ENCODE measurements around the gene JAZF1.

JAZF1 gene

GRCh38 chr7:28176645-28177044 lies 4.0 kb downstream of the JAZF1 start:
- Histone ChIP-seq H2AFZ (ENCODE audit: low read length, unreplicated experiment) (no peak overlapping the region), H3K4me1 (ENCODE audit: control insufficient read depth, insufficient read depth, low read length, unreplicated experiment) (peaks cover 16% of the 10 kb centered on the region), H3K79me2 (ENCODE audit: control insufficient read depth, insufficient read depth, low read length, unreplicated experiment) (peaks cover 60% of the 10 kb centered on the region), H3K27me3 (ENCODE audit: insufficient read depth, low read length) (no peaks in the 10 kb centered on the region), H3K36me3 (ENCODE audit: insufficient read depth, low read length) (no peaks in the 10 kb centered on the region), H3K4me3 (ENCODE audit: low read depth, low read length) (no peak overlapping the region), H3K27ac (ENCODE audit: low read depth, low read length) (no peak overlapping the region)

GRCh38 chr7:28176174-28176573 lies 4.4 kb downstream of the JAZF1 start:
- Histone ChIP-seq H3K27me3 (ENCODE audit: insufficient read depth, low read length) (no peaks in the 10 kb centered on the region), H3K4me1 (ENCODE audit: control insufficient read depth, insufficient read depth, low read length, unreplicated experiment) (peaks cover 16% of the 10 kb centered on the region), H3K36me3 (ENCODE audit: insufficient read depth, low read length) (no peaks in the 10 kb centered on the region), H3K4me3 (ENCODE audit: low read depth, low read length) (no peak overlapping the region), H3K79me2 (ENCODE audit: control insufficient read depth, insufficient read depth, low read length, unreplicated experiment) (peaks cover 65% of the 10 kb centered on the region), H2AFZ (ENCODE audit: low read length, unreplicated experiment) (no peak overlapping the region), H3K27ac (ENCODE audit: low read depth, low read length) (no peak overlapping the region)

GRCh38 chr7:28174901-28175661 lies 5.5 kb downstream of the JAZF1 start:
- H3K36me3 ChIP-seq (ENCODE audit: insufficient read depth, low read length) = no peaks in the 10 kb centered on the region
- no peak overlapping the region for H3K27ac ChIP-seq (ENCODE audit: low read depth, low read length)
- H3K4me1 ChIP-seq (ENCODE audit: control insufficient read depth, insufficient read depth, low read length, unreplicated experiment) = peaks cover 16% of the 10 kb centered on the region
- no peak overlapping the region for H3K4me3 ChIP-seq (ENCODE audit: low read depth, low read length)
- no peak overlapping the region for H2AFZ ChIP-seq (ENCODE audit: low read length, unreplicated experiment)
- H3K79me2 ChIP-seq (ENCODE audit: control insufficient read depth, insufficient read depth, low read length, unreplicated experiment) = peaks cover 71% of the 10 kb centered on the region
- H3K27me3 ChIP-seq (ENCODE audit: insufficient read depth, low read length) = no peaks in the 10 kb centered on the region

- peaks cover 16% of the 10 kb centered on the region for H3K4me1 ChIP-seq (ENCODE audit: control insufficient read depth, insufficient read depth, low read length, unreplicated experiment)
- H3K4me3 ChIP-seq (ENCODE audit: low read depth, low read length) = no peak overlapping the region
- no peak overlapping the region for H2AFZ ChIP-seq (ENCODE audit: low read length, unreplicated experiment)
- H3K27ac ChIP-seq (ENCODE audit: low read depth, low read length) = no peak overlapping the region
- H3K79me2 ChIP-seq (ENCODE audit: control insufficient read depth, insufficient read depth, low read length, unreplicated experiment) = peaks cover 74% of the 10 kb centered on the region
- no peaks in the 10 kb centered on the region for H3K27me3 ChIP-seq (ENCODE audit: insufficient read depth, low read length)
- H3K36me3 ChIP-seq (ENCODE audit: insufficient read depth, low read length) = no peaks in the 10 kb centered on the region
Measured at GRCh38 chr7:28174442-28174841, 6.2 kb downstream of the JAZF1 start.

GRCh38 chr7:28173531-28173930 lies 7.1 kb downstream of the JAZF1 start:
- Histone ChIP-seq H2AFZ (ENCODE audit: low read length, unreplicated experiment) (no peak overlapping the region), H3K79me2 (ENCODE audit: control insufficient read depth, insufficient read depth, low read length, unreplicated experiment) (peaks cover 67% of the 10 kb centered on the region), H3K27ac (ENCODE audit: low read depth, low read length) (no peak overlapping the region), H3K4me3 (ENCODE audit: low read depth, low read length) (no peak overlapping the region), H3K36me3 (ENCODE audit: insufficient read depth, low read length) (no peaks in the 10 kb centered on the region), H3K4me1 (ENCODE audit: control insufficient read depth, insufficient read depth, low read length, unreplicated experiment) (peaks cover 22% of the 10 kb centered on the region), H3K27me3 (ENCODE audit: insufficient read depth, low read length) (no peaks in the 10 kb centered on the region)

- no peak overlapping the region for H3K27ac ChIP-seq (ENCODE audit: low read depth, low read length)
Measured at GRCh38 chr7:28172958-28173357, 7.6 kb downstream of the JAZF1 start.

DNA sequence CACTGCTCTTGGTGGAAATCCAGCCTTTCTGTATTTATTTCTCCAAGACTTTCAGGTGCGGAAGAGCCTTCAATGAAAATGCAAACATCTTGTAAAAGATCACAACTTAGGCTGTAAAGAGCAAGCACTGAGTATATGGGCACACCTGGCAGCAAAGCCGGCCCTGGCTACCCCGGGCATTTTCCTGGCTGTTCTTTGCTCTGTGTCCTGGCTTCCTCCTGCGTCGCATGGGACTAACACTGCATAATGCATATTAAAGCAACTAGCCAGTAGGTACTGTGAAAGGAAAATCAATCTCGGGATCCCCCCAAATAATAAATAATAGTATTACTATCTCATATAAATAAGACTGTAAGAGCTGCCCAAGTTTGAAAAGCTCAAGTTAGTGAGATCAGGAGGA lies 9.9 kb downstream of the JAZF1 start:
- no peaks in the 10 kb centered on the region for H3K27me3 ChIP-seq (ENCODE audit: insufficient read depth, low read length)
- no peak overlapping the region for H3K27ac ChIP-seq (ENCODE audit: low read depth, low read length)
- no peaks in the 10 kb centered on the region for H3K36me3 ChIP-seq (ENCODE audit: insufficient read depth, low read length)
- H3K79me2 ChIP-seq (ENCODE audit: control insufficient read depth, insufficient read depth, low read length, unreplicated experiment) = peaks cover 52% of the 10 kb centered on the region
- no peak overlapping the region for H3K4me3 ChIP-seq (ENCODE audit: low read depth, low read length)
- no peak overlapping the region for H2AFZ ChIP-seq (ENCODE audit: low read length, unreplicated experiment)
- peaks cover 32% of the 10 kb centered on the region for H3K4me1 ChIP-seq (ENCODE audit: control insufficient read depth, insufficient read depth, low read length, unreplicated experiment)

More at GRCh38 chr7:28172958-28173357, 7.6 kb downstream of the JAZF1 start:
- Histone ChIP-seq H3K27me3 (ENCODE audit: insufficient read depth, low read length) (no peaks in the 10 kb centered on the region), H2AFZ (ENCODE audit: low read length, unreplicated experiment) (no peak overlapping the region), H3K4me3 (ENCODE audit: low read depth, low read length) (no peak overlapping the region), H3K4me1 (ENCODE audit: control insufficient read depth, insufficient read depth, low read length, unreplicated experiment) (peaks cover 23% of the 10 kb centered on the region), H3K36me3 (ENCODE audit: insufficient read depth, low read length) (no peaks in the 10 kb centered on the region), H3K79me2 (ENCODE audit: control insufficient read depth, insufficient read depth, low read length, unreplicated experiment) (peaks cover 64% of the 10 kb centered on the region)

DNA sequence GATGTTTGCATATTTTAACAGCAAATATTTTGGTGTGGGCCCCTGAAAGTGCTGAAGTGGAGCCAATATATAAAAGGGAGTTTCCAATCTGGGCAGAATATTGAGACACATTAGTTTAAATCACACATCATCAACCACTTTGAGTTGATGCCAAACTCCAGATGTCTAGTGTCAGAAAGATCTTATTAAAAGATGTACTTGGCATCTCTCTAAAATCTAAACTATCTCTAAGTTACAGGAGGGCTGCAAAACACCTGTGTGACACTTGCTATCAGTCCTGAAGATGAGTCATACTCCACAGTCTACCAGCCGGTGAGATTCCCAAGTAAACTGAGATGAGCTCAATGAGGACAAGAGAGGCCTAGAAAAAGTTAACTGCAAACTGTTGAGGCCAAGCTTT lies 11.4 kb downstream of the JAZF1 start:
- H3K4me1 ChIP-seq (ENCODE audit: control insufficient read depth, insufficient read depth, low read length, unreplicated experiment) = peaks cover 35% of the 10 kb centered on the region
- peaks cover 52% of the 10 kb centered on the region for H3K79me2 ChIP-seq (ENCODE audit: control insufficient read depth, insufficient read depth, low read length, unreplicated experiment)
- H3K36me3 ChIP-seq (ENCODE audit: insufficient read depth, low read length) = no peaks in the 10 kb centered on the region
- H3K4me3 ChIP-seq (ENCODE audit: low read depth, low read length) = no peak overlapping the region
- no peak overlapping the region for H3K27ac ChIP-seq (ENCODE audit: low read depth, low read length)
- H3K27me3 ChIP-seq (ENCODE audit: insufficient read depth, low read length) = no peaks in the 10 kb centered on the region
- no peak overlapping the region for H2AFZ ChIP-seq (ENCODE audit: low read length, unreplicated experiment)

GRCh38 chr7:28168393-28169158 lies 12.0 kb downstream of the JAZF1 start:
- Histone ChIP-seq H2AFZ (ENCODE audit: low read length, unreplicated experiment) (no peak overlapping the region), H3K27me3 (ENCODE audit: insufficient read depth, low read length) (no peaks in the 10 kb centered on the region), H3K27ac (ENCODE audit: low read depth, low read length) (peak overlapping the region; percentile 13; the same call in 1 of the 2 replicates), H3K4me1 (ENCODE audit: control insufficient read depth, insufficient read depth, low read length, unreplicated experiment) (peaks cover 35% of the 10 kb centered on the region), H3K4me3 (ENCODE audit: low read depth, low read length) (no peak overlapping the region), H3K79me2 (ENCODE audit: control insufficient read depth, insufficient read depth, low read length, unreplicated experiment) (peaks cover 55% of the 10 kb centered on the region), H3K36me3 (ENCODE audit: insufficient read depth, low read length) (no peaks in the 10 kb centered on the region)

- H3K4me1 ChIP-seq (ENCODE audit: control insufficient read depth, insufficient read depth, low read length, unreplicated experiment) = peaks cover 35% of the 10 kb centered on the region
- peak overlapping the region; percentile 86 for H3K27ac ChIP-seq (ENCODE audit: low read depth, low read length)
Measured at GRCh38 chr7:28166982-28167715, 13.4 kb downstream of the JAZF1 start.

More at GRCh38 chr7:28166982-28167715, 13.4 kb downstream of the JAZF1 start:
- no peak overlapping the region for H2AFZ ChIP-seq (ENCODE audit: low read length, unreplicated experiment)
- H3K79me2 ChIP-seq (ENCODE audit: control insufficient read depth, insufficient read depth, low read length, unreplicated experiment) = peaks cover 56% of the 10 kb centered on the region
- peak overlapping the region; percentile 56 for H3K4me3 ChIP-seq (ENCODE audit: low read depth, low read length)
- peaks cover 3% of the 10 kb centered on the region; the same call in 1 of the 2 replicates for H3K36me3 ChIP-seq (ENCODE audit: insufficient read depth, low read length)
- no peaks in the 10 kb centered on the region for H3K27me3 ChIP-seq (ENCODE audit: insufficient read depth, low read length)
